K562 (cell line): ENCODE measurements around the gene RASSF1. TPM values are rescaled to one million over a fixed set of nuclear protein-coding genes. Genes with fewer than 3 reads are reported as not detected.

Experiments
- ATAC-seq: fragments of 200-7000 bp; cut with Tn5 transposase; 3 replicates; pipeline ENCODE4 v1.9.1; 2020; ENCODE audit warnings: moderate library complexity
- BruUV-seq: library from RNA; stranded (reverse); fragments of 400-500 nt; replicated peaks from 2 replicates; lab custom pipeline; 2021; lab: Mats Ljungman, UMichigan
- CTCF ChIA-PET: fragments of 300-600 bp; formaldehyde crosslinking; extraction: SDS; loops from one replicate; lab custom pipeline; 2021; ENCODE audit warnings: low intra/inter-chr PET ratio; lab: Yijun Ruan, JAX
- POLR2A ChIA-PET: fragments of 300-600, 350-650 bp; sonication (Branson Sonifier 250); formaldehyde crosslinking; extraction: SDS; loops from one replicate; lab custom pipeline; 2021; ENCODE audit warnings: antibody characterized with exemption, inconsistent platforms; lab: Yijun Ruan, JAX
- DNase-seq, 4 experiments: peaks; one replicate each; pipeline versions ENCODE4 v3.0.0 to v3.0.0-alpha.2; 2011 to 2018; ENCODE audit warnings: low spot score in 3 of 4, mixed read lengths in 3 of 4; ENCODE audit errors: extremely low read depth in 1 of 4
- FAIRE-seq: peaks from 2 replicates; lab custom pipeline; 2011; peaks lifted over from hg19 to GRCh38; lab: Jason Lieb, UNC
- H2AFZ ChIP-seq: 2 replicates; pipeline ENCODE4 v1.6.0; 2011; ENCODE audit warnings: low read depth, low read length, control low read depth, inconsistent platforms
- H3K27ac ChIP-seq: fragments of 200-600 bp; 3 replicates; pipeline ENCODE4 v1.8.0; 2011; ENCODE audit warnings: low read depth, mild to moderate bottlenecking, control low read depth, inconsistent platforms, low read length, moderate library complexity, mixed read lengths; ENCODE audit errors: extremely low read depth
- H3K27me3 ChIP-seq, 2 experiments: fragments of 300-600 bp in 1 of 2; 2 replicates in 1 of 2; 3 replicates in 1 of 2; pipeline versions ENCODE4 v1.6.0 to v1.8.0; 2011; ENCODE audit warnings: inconsistent platforms in 2 of 2, low read length in 2 of 2, mild to moderate bottlenecking in 1 of 2, mixed read lengths in 1 of 2, moderate library complexity in 1 of 2; ENCODE audit not compliant: control insufficient read depth in 2 of 2, insufficient read depth in 2 of 2
- H3K36me3 ChIP-seq: fragments of 300-600 bp; 3 replicates; pipeline ENCODE4 v1.8.0; 2011; ENCODE audit warnings: mild to moderate bottlenecking, low read length, inconsistent platforms; ENCODE audit not compliant: control insufficient read depth, insufficient read depth
- H3K4me1 ChIP-seq, 2 experiments: fragments of 200-600 bp in 1 of 2; replicated peaks in 1 of 2; 2 replicates in 1 of 2; 3 replicates in 1 of 2; pipeline versions ENCODE4 v1.5.1 to v1.8.0; 2011; ENCODE audit warnings: inconsistent platforms in 2 of 2, low read length in 2 of 2, mild to moderate bottlenecking in 1 of 2, mixed read lengths in 1 of 2, moderate library complexity in 1 of 2; ENCODE audit not compliant: control insufficient read depth in 2 of 2, insufficient read depth in 2 of 2
- H3K4me2 ChIP-seq: 2 replicates; pipeline ENCODE4 v1.6.1; 2011; ENCODE audit warnings: low read length, control low read depth, inconsistent platforms, mixed read lengths; ENCODE audit not compliant: insufficient read depth
- H3K4me3 ChIP-seq: fragments of 200-600 bp; sonication (generic), shearing (Covaris generic); 2 replicates; pipeline ENCODE4 v1.5.1; 2016; ENCODE audit warnings: control low read depth, inconsistent platforms
- H3K79me2 ChIP-seq: fragments of 200-600 bp; 3 replicates; pipeline ENCODE4 v1.8.0; 2011; ENCODE audit warnings: low read length, inconsistent platforms; ENCODE audit not compliant: control insufficient read depth, insufficient read depth
- H3K9ac ChIP-seq, 2 experiments: 2 replicates each; pipeline versions ENCODE4 v1.6.0 to v1.6.1; 2011; ENCODE audit warnings: low read depth in 2 of 2, low read length in 2 of 2, control low read depth in 1 of 2, inconsistent platforms in 1 of 2, mild to moderate bottlenecking in 1 of 2, mixed read lengths in 1 of 2; ENCODE audit not compliant: insufficient read depth in 1 of 2
- H3K9me1 ChIP-seq: one replicate; pipeline ENCODE4 v1.6.0; 2011; ENCODE audit warnings: inconsistent platforms, mild to moderate bottlenecking, low read length, moderate library complexity; ENCODE audit not compliant: control insufficient read depth, insufficient read depth
- H3K9me3 ChIP-seq: replicated peaks from 2 replicates; pipeline ENCODE4 v1.5.1; 2011; ENCODE audit warnings: low read depth, low read length, inconsistent platforms; ENCODE audit not compliant: control insufficient read depth, insufficient read depth
- H4K20me1 ChIP-seq: replicated peaks from 2 replicates; pipeline ENCODE4 v1.6.1; 2011; ENCODE audit warnings: low read length, inconsistent platforms, mixed read lengths; ENCODE audit not compliant: control insufficient read depth, insufficient read depth
- CEBPB ChIP-seq: fragments of 450-650 bp; IDR thresholded peaks from 2 replicates; pipeline ENCODE4 v1.6.1; 2016; ENCODE audit warnings: missing genetic modification characterization, missing compliant biosample characterization
- CHD1 ChIP-seq: fragments of 200-600 bp; sonication (generic); IDR thresholded peaks from one replicate; pipeline ENCODE4 v1.6.1; 2012; ENCODE audit warnings: mild to moderate bottlenecking, moderate library complexity, low read length, inconsistent platforms
- ERF ChIP-seq: fragments of 450-650 bp; formaldehyde crosslinking; IDR thresholded peaks from 2 replicates; pipeline ENCODE4 v1.4.0; 2020; ENCODE audit warnings: mild to moderate bottlenecking, mixed read lengths
- MTA3 ChIP-seq: fragments of 450-650 bp; formaldehyde crosslinking; IDR thresholded peaks from 2 replicates; pipeline ENCODE4 v1.6.1; 2017; ENCODE audit warnings: mild to moderate bottlenecking, borderline replicate concordance
- NFATC3 ChIP-seq: fragments of 450-650 bp; IDR thresholded peaks from 2 replicates; pipeline ENCODE4 v1.6.1; 2017; ENCODE audit warnings: mild to moderate bottlenecking
- RBFOX2 ChIP-seq: fragments of 200-400 bp; formaldehyde crosslinking; IDR thresholded peaks from 2 replicates; pipeline ENCODE4 v1.6.1; 2017; ENCODE audit warnings: low read depth, mild to moderate bottlenecking, low read length, moderate library complexity
- WGBS: fragments of 100-300 bp; shearing (Covaris generic); methylation state at CpG from one replicate; pipeline ENCODE4 v1.1.6; 2016; ENCODE audit warnings: low coverage, mixed read lengths; ENCODE audit not compliant: insufficient coverage; ENCODE audit errors: missing lambda C conversion rate; 5-methylcytosine and 5-hydroxymethylcytosine counted together
- in situ Hi-C: fragments of 300-500 bp; cut with MboI; formaldehyde crosslinking; loops from 4 replicates; pipeline ENCODE4 v1.15.0; 2018; ENCODE audit warnings: inconsistent platforms, mixed read lengths
- intact Hi-C: fragments of 100-400 bp; cut with micrococcal nuclease; formaldehyde crosslinking; loops from 2 replicates; pipeline ENCODE4 v1.14.2; 2022
- polyA plus RNA-seq, 8 experiments: library from polyadenylated mRNA; depleted of rRNA in 4 of 8; stranded (reverse) in 5 of 8; unstranded in 3 of 8; fragments of >200 nt; fragmentation: Nextera tagmentation in 2 of 8; fragmentation: Illumina TruSeq in 1 of 8; extraction: Ambion mirVana in 2 of 8; extraction: Trizol in 1 of 8; gene quantifications; 2 replicates each; pipeline versions ENCODE4 v1.2.1 to v1.2.3, GENCODE V29; 2011 to 2014; ENCODE audit warnings: inconsistent platforms in 1 of 8, missing spikeins in 1 of 8
- total RNA-seq, 7 experiments: library from RNA; depleted of rRNA in 6 of 7; stranded (reverse); fragments of >200 nt in 6 of 7; fragmentation: Illumina TruSeq in 2 of 7; extraction: Trizol in 2 of 7; gene quantifications; 2 replicates each; pipeline versions ENCODE4 v1.2.1 to v1.2.3, GENCODE V29; 2011 to 2021; ENCODE audit warnings: low replicate concordance in 1 of 7

RASSF1 gene
- total and polyA plus RNA-seq, 9 of the 15 experiments (the other 6 are each of a cell fraction or from before 2014, with no cell fraction given) = 3.6 to 57.1 (median 24.6) TPM

GRCh38 chr3:50294492-50295403 lies 45.9 kb downstream of the RASSF1 start:
- 89% methylated on average over 13 of the region's 22 CpGs for WGBS
- FAIRE-seq = no peak
- Histone ChIP-seq H2AFZ (no peak overlapping the region), H3K9ac (peak overlapping the region in 1 of 2 experiments; percentile 52; a peak in 1 of 4 replicates), H3K4me2 (no peak overlapping the region), H3K36me3 (peaks cover 21% of the 10 kb centered on the region; the same call in 2 of the 3 replicates), H3K4me3 (no peak overlapping the region), H3K4me1 (peaks cover 13 to 73% of the 10 kb centered on the region in 2 experiments; a peak in 4 of 5 replicates), H3K79me2 (peaks cover 47% of the 10 kb centered on the region), H3K27ac (no peak overlapping the region), H3K9me3 (no peaks in the 10 kb centered on the region), H4K20me1 (no peaks in the 10 kb centered on the region), H3K9me1 (no peaks in the 10 kb centered on the region), H3K27me3 (no peaks in the 10 kb centered on the region)
- in situ Hi-C loops = no loop called here
- intact Hi-C loops = no loop called here
- no peak for DNase-seq
- no TSS peak for BruUV-seq
- ATAC-seq = no peak
- ChIA-PET POLR2A (no interaction called here), CTCF (no interaction called here)
- no peak for TF ChIP-seq MTA3
- TF ChIP-seq CEBPB (tag) = no peak
- no peak for TF ChIP-seq NFATC3
- TF ChIP-seq RBFOX2 = peak; percentile 26; the same call in 1 of the 2 replicates
- TF ChIP-seq ERF (CRISPR knock-in tag) = no peak
- no peak for TF ChIP-seq CHD1
